Lower leg skin (tissue), 3 donors: Measurements from ENCODE around the gene TMEM109.

ENCODE experiments used
- CTCF ChIP-seq, 3 donors: fragments of 450-650 bp; IDR thresholded peaks; one replicate each; pipeline ENCODE4 v1.5.1; 2016; ENCODE audit warnings: antibody characterized with exemption in 3 of 3, mild to moderate bottlenecking in 3 of 3, moderate library complexity in 2 of 3
- POLR2A ChIP-seq, 2 donors: fragments of 450-650 bp; IDR thresholded peaks; one replicate each; pipeline ENCODE4 v1.6.1; 2016 to 2017; ENCODE audit warnings: antibody characterized with exemption in 2 of 2, mild to moderate bottlenecking in 1 of 2, moderate library complexity in 1 of 2

- no peak for TF ChIP-seq CTCF (IDR thresholded peaks at IDR 0.05)
- TF ChIP-seq POLR2A (IDR thresholded peaks at IDR 0.05), result no peak
Observed at GRCh38 chr11:60929764-60930163, 15.8 kb downstream of the TMEM109 start.
